GM12875 (cell line): Measurements from ENCODE around the gene GRID2IP.

Experiments used
- H3K4me3 ChIP-seq: one replicate; pipeline ENCODE4 v1.5.1; 2011; ENCODE audit warnings: low read depth, low read length, control low read depth
- CTCF ChIP-seq: IDR thresholded peaks from 2 replicates; pipeline ENCODE4 v1.5.1; 2011; ENCODE audit warnings: low read depth, mild to moderate bottlenecking, control low read depth, inconsistent platforms, low read length, moderate library complexity, borderline replicate concordance; ENCODE audit not compliant: insufficient read depth

Gene GRID2IP

GRCh38 chr7:6579446-6579845 lies 28.2 kb upstream of the GRID2IP start:
- H3K4me3 ChIP-seq, result no peak overlapping the region
- TF ChIP-seq CTCF, result 0 out of 2 replicates have a peak, but pooled peaks have one; percentile 19

GRCh38 chr7:6578114-6579084 lies 27.1 kb upstream of the GRID2IP start:
- no peak for TF ChIP-seq CTCF
- H3K4me3 ChIP-seq, result no peak overlapping the region

GRCh38 chr7:6577369-6578113 lies 26.3 kb upstream of the GRID2IP start, which contains the start of gene ZDHHC4:
TSS of gene ZDHHC4 (plus strand) at chr7:6577454. CDS start at chr7:6580562, 3,108 bp downstream.
- peak within 1 kb of the TSS; percentile 68 for H3K4me3 ChIP-seq
- no peak for TF ChIP-seq CTCF

GRCh38 chr7:6576867-6577368 lies 25.7 kb upstream of the GRID2IP start:
- H3K4me3 ChIP-seq, result peak overlapping the region; percentile 68

- H3K4me3 ChIP-seq, result peak overlapping the region; percentile 33
These were observed 25.0 kb upstream of the GRID2IP start for GRCh38 chr7:6576024-6576866.

GRCh38 chr7:6575281-6576023 lies 24.2 kb upstream of the GRID2IP start:
- no peak for TF ChIP-seq CTCF
- H3K4me3 ChIP-seq, result no peak overlapping the region

More at GRCh38 chr7:6576024-6576866, 25.0 kb upstream of the GRID2IP start:
- 0 out of 2 replicates have a peak, but pooled peaks have one; percentile 7 for TF ChIP-seq CTCF
